OCI-LY7 (cell line): ENCODE results near the gene UPK3A. TPM values are rescaled to one million over a fixed set of nuclear protein-coding genes. Genes with fewer than 3 reads are reported as not detected.

Experiments
- BruUV-seq: library from RNA; stranded (reverse); fragments of 400-500 nt; replicated peaks from 2 replicates; lab custom pipeline; 2021; lab: Mats Ljungman, UMichigan
- CTCF ChIA-PET: fragments of 300-600 bp; sonication (Branson Sonifier 250); formaldehyde crosslinking; loops from one replicate; lab custom pipeline; 2022; ENCODE audit warnings: antibody characterized with exemption; ENCODE audit not compliant: unreplicated experiment; lab: Charles Lee
- POLR2A ChIA-PET: fragments of 300-600 bp; sonication (Branson Sonifier 250); formaldehyde crosslinking; loops from one replicate; lab custom pipeline; 2022; ENCODE audit warnings: antibody characterized with exemption; lab: Charles Lee
- DNase-seq: peaks from one replicate; pipeline ENCODE4 v3.0.0-alpha.2; 2015; ENCODE audit warnings: low spot score
- H2AFZ ChIP-seq: fragments of 200-600 bp; sonication (generic), shearing (Covaris generic); 2 replicates; pipeline ENCODE4 v1.6.1; 2014; ENCODE audit warnings: mild to moderate bottlenecking, antibody characterized with exemption, low read length, moderate library complexity
- H3K27ac ChIP-seq: fragments of 200-600 bp; sonication (generic); 2 replicates; pipeline ENCODE4 v1.5.1; 2014; ENCODE audit warnings: mixed run types, low read depth, mild to moderate bottlenecking, moderate library complexity, low read length, inconsistent platforms; ENCODE audit not compliant: poor library complexity, severe bottlenecking
- H3K36me3 ChIP-seq: fragments of 200-600 bp; sonication (generic); 2 replicates; pipeline ENCODE4 v1.6.1; 2014; ENCODE audit warnings: mild to moderate bottlenecking, antibody characterized with exemption, low read length, moderate library complexity, mixed read lengths; ENCODE audit not compliant: insufficient read depth
- H3K4me1 ChIP-seq: fragments of 200-600 bp; sonication (generic); 2 replicates; pipeline ENCODE4 v1.5.1; 2014; ENCODE audit warnings: mild to moderate bottlenecking, low read length; ENCODE audit not compliant: insufficient read depth, poor library complexity, severe bottlenecking
- H3K4me2 ChIP-seq: fragments of 200-600 bp; sonication (generic); 2 replicates; pipeline ENCODE4 v1.6.1; 2014; ENCODE audit warnings: mild to moderate bottlenecking, low read length
- H3K4me3 ChIP-seq: fragments of 200-600 bp; sonication (generic); 2 replicates; pipeline ENCODE4 v1.5.1; 2014; ENCODE audit warnings: mild to moderate bottlenecking, low read depth, low read length; ENCODE audit not compliant: poor library complexity, severe bottlenecking
- H3K79me2 ChIP-seq: fragments of 200-600 bp; sonication (generic); 2 replicates; pipeline ENCODE4 v1.6.1; 2016; ENCODE audit warnings: low read depth, mild to moderate bottlenecking, low read length, moderate library complexity, mixed read lengths; ENCODE audit not compliant: insufficient read depth
- H3K9me2 ChIP-seq: fragments of 200-600 bp; sonication (generic); 2 replicates; pipeline ENCODE4 v1.6.1; 2016; ENCODE audit warnings: mild to moderate bottlenecking, low read length, mixed read lengths; ENCODE audit not compliant: insufficient read depth
- H3K9me3 ChIP-seq: fragments of 200-600 bp; sonication (generic); 2 replicates; pipeline ENCODE4 v1.6.1; 2014; ENCODE audit warnings: mild to moderate bottlenecking, mixed run types, low read length, mixed read lengths
- H4K20me1 ChIP-seq: fragments of 200-600 bp; sonication (generic); 2 replicates; pipeline ENCODE4 v1.6.1; 2014; ENCODE audit warnings: mild to moderate bottlenecking, antibody characterized with exemption, low read length, moderate library complexity, mixed read lengths; ENCODE audit not compliant: insufficient read depth
- EZH2phosphoT487 ChIP-seq: fragments of 200-600 bp; sonication (generic); IDR thresholded peaks from 2 replicates; pipeline ENCODE4 v1.6.1; 2018; ENCODE audit warnings: low read depth, borderline replicate concordance, mild to moderate bottlenecking, mixed run types, antibody characterized with exemption, low read length, moderate library complexity, mixed read lengths
- intact Hi-C: fragments of 100-400 bp; cut with micrococcal nuclease; formaldehyde crosslinking; loops from one replicate; pipeline ENCODE4 v1.10.0; 2022; ENCODE audit not compliant: unreplicated experiment
- total RNA-seq, 2 experiments: library from RNA; depleted of rRNA in 1 of 2; stranded (reverse); fragments of >200 nt in 1 of 2; shearing (Covaris generic) in 1 of 2; gene quantifications; 2 replicates each; pipeline ENCODE4 v1.2.3, GENCODE V29; 2014 to 2022
- TF ChIP-seq, protein P1 (sequence below): fragments of 200-600 bp; sonication (generic); conservative IDR thresholded peaks from 2 replicates; pipeline ENCODE4 v1.5.1; 2014; ENCODE audit warnings: mild to moderate bottlenecking, antibody characterized with exemption, low read length, moderate library complexity, mixed read lengths

UPK3A gene
- total RNA-seq, 2 experiments from 2014 or later: not detected

- BruUV-seq: no TSS peak
- Histone ChIP-seq H3K27ac (peak within 1 kb of the TSS; percentile 59), H4K20me1 (0 out of 2 replicates have a peak, but pooled peaks cover 5% of the 10 kb centered on the region), H3K4me3 (peak within 1 kb of the TSS; percentile 99), H3K4me1 (peaks cover 22% of the 10 kb centered on the region), H3K9me2 (no peaks in the 10 kb centered on the region), H3K4me2 (peak within 1 kb of the TSS; percentile 97), H2AFZ (peak within 1 kb of the TSS; percentile 78), H3K36me3 (0 out of 2 replicates have a peak, but pooled peaks cover 5% of the 10 kb centered on the region), H3K9me3 (no peaks in the 10 kb centered on the region), H3K79me2 (peaks cover 13% of the 10 kb centered on the region; the same call in 1 of the 2 replicates)
- intact Hi-C loops: loop anchor here (2.0 kb wide), 2 partner anchors 21 to 41 kb away; no protein-coding TSS in a partner anchor
- TF ChIP-seq EZH2phosphoT487: no peak
- TF ChIP-seq, protein P1, sequence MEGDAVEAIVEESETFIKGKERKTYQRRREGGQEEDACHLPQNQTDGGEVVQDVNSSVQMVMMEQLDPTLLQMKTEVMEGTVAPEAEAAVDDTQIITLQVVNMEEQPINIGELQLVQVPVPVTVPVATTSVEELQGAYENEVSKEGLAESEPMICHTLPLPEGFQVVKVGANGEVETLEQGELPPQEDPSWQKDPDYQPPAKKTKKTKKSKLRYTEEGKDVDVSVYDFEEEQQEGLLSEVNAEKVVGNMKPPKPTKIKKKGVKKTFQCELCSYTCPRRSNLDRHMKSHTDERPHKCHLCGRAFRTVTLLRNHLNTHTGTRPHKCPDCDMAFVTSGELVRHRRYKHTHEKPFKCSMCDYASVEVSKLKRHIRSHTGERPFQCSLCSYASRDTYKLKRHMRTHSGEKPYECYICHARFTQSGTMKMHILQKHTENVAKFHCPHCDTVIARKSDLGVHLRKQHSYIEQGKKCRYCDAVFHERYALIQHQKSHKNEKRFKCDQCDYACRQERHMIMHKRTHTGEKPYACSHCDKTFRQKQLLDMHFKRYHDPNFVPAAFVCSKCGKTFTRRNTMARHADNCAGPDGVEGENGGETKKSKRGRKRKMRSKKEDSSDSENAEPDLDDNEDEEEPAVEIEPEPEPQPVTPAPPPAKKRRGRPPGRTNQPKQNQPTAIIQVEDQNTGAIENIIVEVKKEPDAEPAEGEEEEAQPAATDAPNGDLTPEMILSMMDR: no peak
- ChIA-PET POLR2A (no interaction called here), CTCF (no interaction called here)
- peak; percentile 95 for DNase-seq
Observed at GRCh38 chr22:45309422-45310227, 24.9 kb downstream of the UPK3A start, which contains the start of gene FAM118A. Gene FAM118A (plus strand): TSS chr22:45309934. CDS start chr22:45322380, 12,446 bp downstream.

DNA sequence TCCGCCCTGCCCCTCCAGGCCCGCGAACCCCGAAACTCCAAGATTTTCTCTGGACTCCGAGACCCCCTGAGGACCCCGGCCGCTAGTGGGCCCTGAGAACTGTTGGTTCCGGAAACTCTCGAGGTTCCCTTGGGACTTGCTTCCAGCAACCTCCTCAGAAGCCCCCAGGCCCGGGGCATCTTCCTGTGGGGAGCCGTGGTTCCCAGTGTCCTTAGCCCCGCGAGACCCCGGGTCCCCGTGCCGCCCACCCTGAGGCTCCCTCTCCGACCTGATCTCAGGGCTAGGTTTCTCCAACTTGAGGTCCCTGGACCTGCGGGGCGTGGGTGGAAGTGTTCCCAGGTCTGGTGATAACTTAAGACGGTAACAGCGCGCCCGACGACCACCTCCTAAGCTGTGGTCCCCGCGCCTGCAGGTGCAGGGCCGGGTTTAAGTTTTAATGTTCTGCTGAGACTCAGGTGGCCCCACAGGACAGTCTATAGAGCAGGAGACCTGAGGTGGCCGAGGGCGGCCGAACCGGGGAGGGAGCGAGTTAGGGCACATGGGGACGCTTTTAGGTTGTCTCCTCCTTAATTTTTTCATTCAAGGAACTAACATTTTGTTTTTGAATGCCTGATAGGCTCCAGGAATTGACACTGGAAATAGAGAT is 25.7 kb downstream of the UPK3A start:
- no peak for TF ChIP-seq EZH2phosphoT487
- TF ChIP-seq, protein P1: no peak
- BruUV-seq: no TSS peak
- Histone ChIP-seq H4K20me1 (peaks cover 12% of the 10 kb centered on the region; the same call in 1 of the 2 replicates), H3K36me3 (0 out of 2 replicates have a peak, but pooled peaks cover 5% of the 10 kb centered on the region), H3K27ac (peak overlapping the region; percentile 59), H3K4me1 (peaks cover 22% of the 10 kb centered on the region), H3K9me2 (no peaks in the 10 kb centered on the region), H2AFZ (peak overlapping the region; percentile 74), H3K9me3 (no peaks in the 10 kb centered on the region), H3K79me2 (peaks cover 18% of the 10 kb centered on the region; the same call in 1 of the 2 replicates), H3K4me3 (peak overlapping the region; percentile 99), H3K4me2 (peak overlapping the region; percentile 97)
- ChIA-PET CTCF (no interaction called here), POLR2A (no interaction called here)
- intact Hi-C loops: no loop called here
- peak; percentile 40 for DNase-seq
